HG03520 (cell line): Measurements from ENCODE around the gene A4GALT.
"Not testable (repeated sequence)": the region's sequence is repeated elsewhere in the genome, so short reads cannot be mapped to it uniquely, and the experiment has no call there.

Experiments
- ATAC-seq: cut with Tn5 transposase; IDR thresholded peaks from one replicate; pipeline ENCODE4 v1.9.1; 2021; ENCODE audit warnings: mild to moderate bottlenecking, moderate library complexity; ENCODE audit not compliant: unreplicated experiment

A4GALT gene

GRCh38 chr22:42720263-42721044, at the start of gene A4GALT:
A4GALT (minus strand) TSS chr22:42720870; CDS start chr22:42693951, 26,919 bp downstream.
- ATAC-seq, result no peak

GRCh38 chr22:42770448-42770726, 49.7 kb upstream of the A4GALT start:
- ATAC-seq, result no peak

- ATAC-seq, result peak; percentile 52
These were observed 49.1 kb upstream of the A4GALT start for GRCh38 chr22:42769574-42770447.

DNA sequence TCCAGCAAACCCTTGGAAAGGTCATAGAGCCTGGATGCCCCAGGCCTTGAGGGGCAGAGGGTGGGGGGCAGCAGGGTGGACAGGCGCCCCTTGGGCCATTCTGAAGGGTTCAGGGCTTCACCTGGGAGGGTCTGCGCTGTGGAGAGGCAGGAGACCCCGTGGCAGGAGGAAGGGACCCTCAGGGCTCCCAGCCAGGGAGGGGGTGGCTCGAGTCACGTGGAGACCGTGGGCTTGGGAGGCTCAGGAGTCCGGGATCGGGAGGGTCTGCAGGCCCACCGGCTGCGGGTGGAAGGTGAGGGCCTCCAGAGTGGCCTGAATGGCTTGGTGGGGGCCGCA, 48.5 kb upstream of the A4GALT start:
- no peak for ATAC-seq

DNA sequence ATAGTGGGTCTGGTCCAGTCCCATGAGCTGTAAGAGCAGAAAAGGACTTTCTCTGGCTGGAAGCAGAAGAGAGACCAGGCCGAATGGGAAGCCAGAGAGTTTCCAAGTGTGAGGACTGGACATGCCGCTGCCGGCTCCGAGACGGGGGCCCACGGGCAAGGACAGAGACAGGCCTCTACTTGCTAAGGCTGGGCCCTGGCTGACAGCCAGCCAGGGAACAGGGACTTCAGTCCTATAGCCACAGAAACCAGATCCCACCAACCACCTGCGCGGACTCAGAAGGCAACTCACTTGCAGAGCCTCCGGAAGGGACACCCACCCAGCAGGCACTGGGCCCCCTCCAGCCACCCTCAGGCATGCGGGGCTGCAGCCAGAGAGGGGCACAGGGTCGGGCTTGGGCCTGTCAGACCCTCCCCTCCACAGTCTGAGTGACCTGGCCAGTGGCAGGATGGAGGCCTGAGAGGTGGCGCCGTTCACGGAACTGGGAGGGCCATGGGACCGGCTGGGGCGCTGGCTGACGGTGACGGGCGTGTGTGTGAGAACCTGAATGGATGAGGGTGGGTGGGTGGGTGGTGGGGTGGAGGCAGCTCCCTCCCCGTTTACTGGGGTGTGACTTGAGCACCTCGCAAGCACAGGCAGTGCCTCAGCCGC, 47.8 kb upstream of the A4GALT start:
- ATAC-seq, result no peak

GRCh38 chr22:42766860-42767259, 46.2 kb upstream of the A4GALT start:
- ATAC-seq, result no peak

DNA sequence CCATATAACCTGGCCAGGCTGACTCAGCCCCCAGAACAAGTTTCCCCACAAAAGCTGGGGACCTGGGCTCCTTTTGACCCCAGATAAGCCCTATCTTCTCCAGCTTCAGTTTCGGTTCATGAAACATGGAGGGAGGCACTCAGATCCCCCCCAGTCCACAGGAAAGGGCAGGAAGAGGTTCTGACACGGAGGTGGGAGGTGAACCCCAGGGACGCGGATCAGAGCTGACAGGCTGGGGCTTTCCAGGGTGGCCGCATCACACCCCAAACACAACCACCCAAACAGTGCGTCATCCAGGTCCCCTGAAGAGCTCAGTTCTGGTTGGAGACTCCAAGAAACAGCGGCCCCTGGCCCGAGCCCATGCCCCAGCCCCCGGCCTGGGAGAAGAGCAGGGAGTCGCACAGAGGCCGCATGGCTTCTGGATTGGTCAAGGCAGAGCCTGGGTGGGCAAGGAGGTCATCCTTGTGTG, 44.3 kb upstream of the A4GALT start:
- no peak for ATAC-seq

DNA sequence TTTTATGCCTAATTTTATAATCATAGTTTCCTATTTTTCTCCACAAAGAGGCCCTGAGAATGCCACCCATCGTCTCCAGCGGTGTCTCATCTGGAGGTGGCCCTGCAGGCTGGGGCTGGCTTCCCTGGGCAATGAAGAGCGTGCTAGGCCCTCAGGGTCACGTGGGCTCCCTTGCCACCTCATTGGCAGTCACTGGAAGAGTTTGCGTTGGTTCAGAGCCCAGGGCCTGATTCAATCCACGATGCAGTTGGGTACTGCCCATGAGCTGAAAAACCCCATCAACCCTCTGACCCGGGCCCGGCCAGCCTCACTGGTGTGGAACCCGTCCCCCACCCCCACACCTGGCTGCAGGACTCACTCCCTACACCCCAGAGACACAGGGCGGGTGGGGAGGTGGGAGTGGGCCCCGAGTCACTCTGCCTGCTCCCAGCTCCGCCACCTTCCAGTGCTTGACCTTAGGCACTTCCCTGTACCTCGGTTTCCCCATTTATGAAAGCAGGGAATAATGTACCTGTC, 43.4 kb upstream of the A4GALT start:
- ATAC-seq, result no peak

DNA sequence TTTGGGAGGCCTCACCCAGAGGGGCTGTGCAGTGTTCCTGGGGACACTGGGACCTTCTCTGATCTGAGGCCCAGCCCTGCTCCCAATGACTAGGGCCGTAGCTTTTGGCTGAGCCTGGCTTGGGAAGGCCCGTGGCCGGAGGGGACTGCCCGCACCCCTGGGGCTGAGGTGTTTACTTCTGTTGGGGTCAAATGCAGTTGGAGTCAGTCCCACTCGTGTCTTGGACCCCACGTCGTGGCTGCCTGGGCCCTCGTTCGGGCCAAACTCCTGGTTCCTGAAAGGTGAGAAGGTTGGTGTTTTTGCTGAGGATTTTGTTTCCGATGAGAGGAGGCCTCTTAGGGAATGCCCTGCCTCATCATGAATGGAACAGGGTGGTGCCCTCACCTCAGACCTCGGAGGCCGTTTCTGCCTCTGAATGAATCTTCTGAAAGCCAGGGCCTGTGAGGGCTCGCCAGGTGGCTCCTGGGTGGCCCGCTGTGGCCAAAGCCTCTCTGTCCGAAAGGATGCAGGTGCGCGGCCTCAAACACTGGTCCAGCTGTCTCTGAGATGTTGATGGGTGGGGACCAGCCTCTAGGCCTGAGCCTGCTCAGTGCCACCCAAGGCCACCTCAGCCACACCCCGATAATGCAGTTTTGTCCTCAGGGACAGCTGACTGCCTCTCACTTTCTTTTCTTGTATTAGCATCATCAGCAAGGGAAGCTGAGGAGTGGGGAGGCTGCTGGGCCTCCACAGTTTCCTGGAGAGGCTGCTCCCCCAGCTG, 40.3 kb upstream of the A4GALT start:
- no peak for ATAC-seq

GRCh38 chr22:42758931-42759629, 38.4 kb upstream of the A4GALT start:
- no peak for ATAC-seq

DNA sequence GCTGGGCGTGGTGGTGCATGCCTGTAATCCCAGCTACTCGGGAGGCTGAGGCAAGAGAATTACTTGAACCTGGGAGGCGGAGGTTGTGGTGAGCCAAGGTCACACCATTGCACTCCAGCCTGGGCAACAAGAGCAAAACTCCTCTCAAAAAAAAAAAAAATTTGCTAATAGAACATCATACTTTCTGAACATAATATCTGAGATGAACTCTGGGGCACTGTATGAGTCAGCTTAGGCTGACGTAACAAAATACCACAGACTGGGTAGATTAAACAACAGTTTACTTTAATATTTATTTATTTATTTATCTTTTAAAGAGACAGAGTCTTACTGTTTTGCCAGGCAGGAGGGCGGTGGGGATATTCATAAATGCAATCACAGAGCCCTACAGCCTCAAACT, 34.9 kb upstream of the A4GALT start:
- ATAC-seq, result not testable (repeated sequence)

DNA sequence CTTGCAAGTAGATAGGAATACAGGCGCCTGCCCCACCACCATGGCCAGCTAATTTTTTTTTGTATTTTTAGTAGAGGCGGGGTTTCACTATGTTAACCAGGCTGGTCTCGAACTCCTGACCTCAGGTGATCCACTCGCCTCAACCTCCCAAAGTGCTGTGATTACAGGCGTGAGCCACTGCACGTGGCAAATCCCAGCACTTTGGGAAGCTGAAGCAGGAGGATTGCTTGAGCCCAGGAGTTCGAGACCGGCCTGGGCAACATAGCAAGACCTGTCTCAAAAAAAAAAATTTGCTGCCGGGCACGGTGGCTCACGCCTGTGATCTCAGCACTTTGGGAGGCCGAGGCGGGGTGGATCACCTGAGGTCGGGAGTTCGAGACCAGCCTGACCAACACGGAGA, 34.5 kb upstream of the A4GALT start:
- ATAC-seq, result not testable (repeated sequence)

DNA sequence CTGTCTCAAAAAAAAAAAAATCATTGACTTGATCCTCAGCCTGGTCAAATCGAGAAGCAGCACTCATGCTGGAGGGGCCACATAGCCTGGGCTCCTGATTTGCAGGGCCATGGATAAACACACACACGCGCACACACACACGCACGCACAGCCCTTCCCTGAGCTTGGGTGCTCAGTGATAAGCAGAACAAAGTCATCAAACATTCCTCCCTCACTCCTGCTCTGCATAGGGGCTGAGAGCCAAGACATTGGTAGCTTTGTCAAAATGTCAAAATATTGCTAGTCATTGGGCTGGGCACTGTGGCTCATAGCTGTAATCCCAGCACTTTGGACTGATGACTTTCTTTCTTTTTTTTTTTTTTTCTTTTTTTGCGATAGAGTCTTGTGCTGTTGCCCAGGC, 34.0 kb upstream of the A4GALT start:
- no peak for ATAC-seq

DNA sequence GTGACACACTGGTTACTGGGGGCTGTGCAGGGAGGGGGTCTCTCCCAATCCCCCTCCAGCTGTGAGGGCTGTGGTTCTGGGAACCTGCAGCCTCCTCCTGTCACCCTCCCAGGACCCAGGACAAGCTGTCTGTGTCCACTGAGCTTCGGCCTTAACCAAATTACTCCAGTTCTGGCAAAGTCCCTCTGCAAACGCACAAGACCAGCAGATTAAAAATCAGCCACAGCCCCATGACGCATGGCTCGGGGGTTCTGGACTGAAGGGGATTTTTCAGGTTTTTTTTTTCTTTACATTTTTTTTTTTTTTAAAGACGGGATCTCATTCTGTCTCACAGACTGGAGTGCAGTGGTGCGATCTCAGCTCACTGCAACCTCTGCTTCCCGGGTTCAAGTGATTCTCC, 32.2 kb upstream of the A4GALT start:
- ATAC-seq, result no peak

- no peak for ATAC-seq
These were observed 31.6 kb upstream of the A4GALT start for GRCh38 chr22:42752230-42752746.

- ATAC-seq, result not testable (repeated sequence)
These were observed 29.8 kb upstream of the A4GALT start for GRCh38 chr22:42750421-42750820.

DNA sequence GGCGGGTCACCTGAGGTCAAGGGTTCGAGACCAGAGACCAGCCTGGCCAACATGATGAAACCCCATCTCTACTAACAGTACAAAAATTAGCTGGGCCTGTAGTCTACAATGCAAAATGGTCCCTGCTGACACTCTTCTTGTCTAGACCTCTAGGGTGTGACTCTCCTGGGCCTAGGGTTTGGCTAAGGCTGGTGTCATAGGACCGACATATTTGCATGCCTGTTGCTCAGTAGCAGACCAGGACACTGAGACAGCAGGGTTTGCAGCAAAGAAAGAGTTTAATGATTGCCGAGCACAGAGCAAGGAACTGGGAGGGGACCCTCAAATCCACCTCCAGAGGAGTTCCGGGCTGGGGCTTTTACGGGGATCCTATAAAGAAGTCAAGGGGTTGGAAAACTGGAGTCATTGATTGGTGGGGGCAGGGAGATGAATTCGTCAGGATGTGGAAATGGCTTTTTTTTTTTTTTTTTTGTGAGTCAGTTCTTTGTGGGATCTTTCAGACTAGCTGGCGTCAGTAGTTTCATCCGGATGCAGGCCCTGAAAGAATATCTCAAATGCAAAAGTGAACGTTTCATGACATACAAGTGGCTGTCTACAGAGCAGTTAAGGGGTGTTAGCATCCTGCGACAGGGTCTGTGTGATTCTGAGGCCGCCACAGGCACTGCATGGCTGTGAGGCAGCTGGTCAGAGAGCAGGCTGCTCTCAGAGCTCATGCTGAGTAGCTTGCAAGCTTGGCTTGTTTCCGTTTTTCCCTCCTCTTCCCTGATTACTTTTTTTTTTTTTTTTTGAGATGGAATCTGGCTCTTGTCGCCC, 27.2 kb upstream of the A4GALT start:
- ATAC-seq, result no peak

- no peak for ATAC-seq
These were observed 24.4 kb upstream of the A4GALT start for GRCh38 chr22:42745118-42745517.

DNA sequence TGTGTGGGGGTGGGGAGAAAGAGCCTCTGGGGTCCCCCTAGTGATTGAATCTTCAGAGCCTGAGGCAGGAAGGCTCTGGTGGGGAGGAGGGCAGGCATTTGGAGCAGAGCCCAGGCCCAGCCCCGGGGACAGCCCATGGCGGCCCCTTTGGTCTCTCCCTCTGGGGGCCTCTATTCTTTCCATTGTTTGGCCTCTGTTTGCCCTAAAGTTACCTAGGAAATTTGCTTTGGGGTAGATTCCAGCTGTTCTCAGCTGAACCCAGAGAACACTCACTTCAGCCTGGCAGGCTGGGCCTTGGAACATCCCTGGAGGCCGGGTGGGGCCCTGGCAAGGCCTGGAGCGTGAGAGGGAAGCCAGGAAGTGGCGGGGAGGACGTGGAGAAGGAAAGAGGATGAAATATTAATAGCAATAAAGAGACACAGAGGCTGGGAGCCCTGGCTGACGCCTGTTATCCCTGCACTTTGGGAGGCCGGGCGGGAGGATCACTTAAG, 22.9 kb upstream of the A4GALT start:
- no peak for ATAC-seq
